ENCODE measurements around the gene TDRD1. TPM values are rescaled to one million over a fixed set of nuclear protein-coding genes. Genes with fewer than 3 reads are reported as not detected.
"Not testable (repeated sequence)": the region's sequence is repeated elsewhere in the genome, so short reads cannot be mapped to it uniquely, and the experiment has no call there.

The TDRD1 gene
- total RNA-seq, result not detected in 2 replicates

- DNase-seq (ENCODE audit: low read depth), result no peak
- TF ChIP-seq CTCF (conservative IDR thresholded peaks at IDR 0.05; ENCODE audit: low read depth, low read length), result no peak
Observed at GRCh38 chr10:114179148-114179547, at the start of gene TDRD1. Gene TDRD1 (plus strand): TSS chr10:114179353. CDS start chr10:114187832, 8,479 bp downstream.

GRCh38 chr10:114131094-114131493 is 48.1 kb upstream of the TDRD1 start:
- no peak for TF ChIP-seq CTCF (conservative IDR thresholded peaks at IDR 0.05; ENCODE audit: low read depth, low read length)
- no peak for DNase-seq (ENCODE audit: low read depth)
- H3K4me3 ChIP-seq (ENCODE audit: low read depth, low read length), result no peak overlapping the region

More at GRCh38 chr10:114179148-114179547, at the start of gene TDRD1:
- peak within 1 kb of the TSS; percentile 24 for H3K4me3 ChIP-seq (ENCODE audit: low read depth, low read length)

- TF ChIP-seq CTCF (conservative IDR thresholded peaks at IDR 0.05; ENCODE audit: low read depth, low read length), result no peak
- DNase-seq (ENCODE audit: low read depth), result no peak
- no peak overlapping the region for H3K4me3 ChIP-seq (ENCODE audit: low read depth, low read length)
Observed at GRCh38 chr10:114135476-114135875, 43.7 kb upstream of the TDRD1 start.

GRCh38 chr10:114138581-114138980 is 40.6 kb upstream of the TDRD1 start:
- no peak for DNase-seq (ENCODE audit: low read depth)
- no peak overlapping the region for H3K4me3 ChIP-seq (ENCODE audit: low read depth, low read length)

GRCh38 chr10:114140036-114140435 is 39.1 kb upstream of the TDRD1 start:
- no peak for TF ChIP-seq CTCF (conservative IDR thresholded peaks at IDR 0.05; ENCODE audit: low read depth, low read length)
- DNase-seq (ENCODE audit: low read depth), result no peak
- no peak overlapping the region for H3K4me3 ChIP-seq (ENCODE audit: low read depth, low read length)

More at GRCh38 chr10:114138581-114138980, 40.6 kb upstream of the TDRD1 start:
- no peak for TF ChIP-seq CTCF (conservative IDR thresholded peaks at IDR 0.05; ENCODE audit: low read depth, low read length)

GRCh38 chr10:114140827-114141226 is 38.3 kb upstream of the TDRD1 start:
- not testable (repeated sequence) for H3K4me3 ChIP-seq (ENCODE audit: low read depth, low read length); DNase-seq (ENCODE audit: low read depth)

GRCh38 chr10:114142018-114142417 is 37.1 kb upstream of the TDRD1 start:
- no peak for DNase-seq (ENCODE audit: low read depth)
- no peak overlapping the region for H3K4me3 ChIP-seq (ENCODE audit: low read depth, low read length)
- TF ChIP-seq CTCF (conservative IDR thresholded peaks at IDR 0.05; ENCODE audit: low read depth, low read length), result no peak

Data from epithelial cell of proximal tubule (primary cell).